KG1 (cell line): Measurements from ENCODE around the gene SYTL4.

Experiments
- DNase-seq: peaks from one replicate; lab custom pipeline; 2025; lab: John Stamatoyannopoulos, UW

Gene SYTL4

DNA sequence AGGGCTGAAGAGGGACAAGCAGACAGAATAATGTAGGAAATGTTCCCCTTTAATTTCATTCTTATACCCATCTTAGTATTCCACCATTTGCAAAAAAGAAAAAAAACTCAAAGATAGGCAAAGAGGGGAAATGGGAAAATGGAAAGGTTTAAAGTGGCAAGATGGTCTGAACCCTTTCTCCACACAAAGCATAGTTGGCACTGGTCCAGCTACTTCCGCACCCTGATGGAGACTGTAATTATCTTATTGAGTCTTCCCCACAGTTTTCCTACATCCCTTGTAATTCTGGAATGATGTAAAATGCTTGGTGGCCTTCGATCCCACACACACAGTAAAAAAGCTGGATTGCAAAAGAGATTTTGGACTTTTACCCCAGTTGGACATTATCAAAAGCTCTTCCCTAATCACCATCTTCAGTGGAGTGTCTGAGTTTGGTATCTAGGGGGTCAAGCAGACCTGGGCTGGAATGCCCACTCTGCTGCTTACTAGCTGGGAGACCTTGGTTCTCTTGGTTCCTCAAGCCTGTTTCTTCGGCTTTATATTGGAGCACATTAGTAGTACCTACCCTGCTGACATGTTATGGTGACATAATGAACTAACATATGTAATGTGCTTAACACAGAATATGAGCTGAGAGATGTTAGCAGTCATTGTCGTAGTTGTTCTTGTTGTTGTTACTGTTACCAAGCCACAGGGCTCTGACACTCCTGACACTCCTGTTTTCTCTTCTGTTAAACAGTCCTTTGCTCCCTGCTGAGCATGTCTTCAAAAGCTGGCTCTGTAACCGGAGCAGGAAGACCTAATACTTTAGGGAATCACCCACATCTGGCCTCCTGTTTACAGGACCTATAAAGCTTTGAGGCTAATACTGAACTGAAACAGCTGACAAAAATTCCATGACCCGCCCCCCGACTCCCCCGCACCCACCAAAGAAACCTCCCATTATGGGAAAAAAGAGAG, 83.2 kb downstream of the SYTL4 start:
- DNase-seq: no peak

DNA sequence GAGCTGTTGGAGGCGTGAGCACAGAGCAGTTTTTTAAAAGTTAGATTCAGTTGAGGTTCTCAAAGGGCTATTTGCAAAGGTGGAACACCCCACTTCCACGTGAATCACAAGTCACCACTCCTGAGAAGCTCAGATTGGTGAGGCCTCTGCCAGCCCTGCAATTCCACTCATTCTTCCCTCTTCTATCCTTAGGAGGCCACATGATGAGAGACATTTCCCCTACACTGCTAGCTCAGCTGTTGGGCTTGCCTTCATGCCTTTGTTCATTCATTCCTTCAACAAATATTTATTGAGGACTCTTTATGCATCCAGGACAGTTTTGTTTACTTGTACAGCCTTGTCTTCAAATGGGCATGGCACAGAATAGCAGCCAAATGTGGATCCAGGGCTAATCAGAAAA, 84.2 kb downstream of the SYTL4 start:
- no peak for DNase-seq

DNA sequence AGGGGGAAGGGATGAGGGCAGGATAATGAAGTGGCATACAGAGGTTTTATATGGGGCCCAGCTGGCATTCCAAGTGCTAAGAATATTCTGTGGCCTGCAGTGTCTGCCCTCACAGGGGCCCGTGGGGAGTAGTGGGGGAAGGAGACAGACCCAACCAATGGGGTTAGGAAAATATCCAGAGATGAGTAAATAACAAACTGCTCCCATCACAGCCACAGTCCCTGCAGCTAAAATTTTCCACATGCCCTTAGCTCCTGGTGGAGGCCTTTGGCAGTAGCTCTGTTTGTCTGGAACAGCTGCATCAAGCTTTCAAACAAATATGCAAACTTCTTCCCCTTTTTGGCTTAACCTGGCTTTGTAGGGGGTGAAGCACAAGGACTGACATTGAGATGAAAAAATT, 84.8 kb downstream of the SYTL4 start:
- no peak for DNase-seq

DNA sequence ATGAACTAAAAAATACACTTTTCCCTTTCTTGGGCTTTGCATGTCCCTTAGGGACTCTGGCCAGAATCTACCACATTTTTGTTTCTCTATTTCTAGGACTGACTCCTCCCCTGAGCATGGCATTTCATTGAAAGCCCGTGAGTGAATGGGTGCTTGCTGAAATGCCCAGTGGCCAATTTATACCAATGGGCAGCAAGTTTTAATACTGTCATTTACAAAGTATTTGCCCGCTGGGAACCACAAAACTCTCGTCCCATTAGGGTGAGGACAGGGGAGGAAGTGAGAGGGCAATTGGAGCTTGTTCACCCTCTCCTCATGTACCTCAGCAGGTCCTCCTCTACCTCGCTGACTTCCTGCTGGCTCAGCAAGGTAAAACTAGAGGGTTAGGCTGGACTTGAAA, 86.8 kb downstream of the SYTL4 start:
- no peak for DNase-seq

DNA sequence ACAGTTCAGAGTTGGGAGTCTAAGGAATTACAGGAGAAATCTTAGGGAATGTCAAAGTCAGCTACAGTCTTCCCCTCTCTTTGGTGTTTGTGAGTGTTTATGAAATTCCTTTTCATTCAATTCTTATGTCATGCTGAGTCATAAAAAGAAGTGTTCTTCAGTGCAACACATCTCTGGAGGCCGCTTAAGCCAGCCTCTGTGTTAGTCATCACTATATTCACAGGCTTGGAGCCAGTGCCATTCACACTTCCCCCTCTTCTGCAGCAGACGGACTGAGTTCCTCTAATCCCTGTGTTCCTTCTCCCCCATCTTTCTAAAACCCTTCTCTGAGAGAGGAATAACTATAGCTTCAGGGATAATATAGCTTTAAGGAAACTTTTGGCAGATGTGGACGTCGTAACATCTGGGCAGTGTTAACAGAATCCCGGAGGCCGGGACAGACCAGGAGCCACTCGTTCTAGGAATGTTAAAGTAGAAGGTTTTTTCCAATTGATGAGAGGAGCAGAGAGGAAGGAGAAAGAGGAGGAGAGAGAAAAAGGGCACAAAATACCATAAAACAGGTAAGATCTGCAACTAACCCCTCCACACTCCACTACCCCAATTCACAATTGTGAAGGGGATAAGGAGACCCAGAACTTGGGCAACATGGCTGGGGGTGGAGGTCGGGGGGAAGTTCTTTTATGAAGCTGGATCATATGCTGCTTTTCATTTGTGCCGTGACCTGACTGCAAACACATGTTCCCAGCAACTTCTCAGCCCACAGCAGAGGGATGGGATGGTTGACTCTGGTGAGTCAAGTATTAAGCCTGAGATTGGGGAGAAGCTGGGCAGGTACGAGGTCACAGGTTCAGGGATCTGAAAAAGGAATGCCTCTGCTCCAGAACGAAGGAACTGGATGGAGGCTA, 87.7 kb downstream of the SYTL4 start, which contains the start of gene SRPX2:
TSS of gene SRPX2 (plus strand) at position 244 of the 905 bp plus-strand sequence. CDS start 2,124 bp downstream, outside the sequence.
- DNase-seq: no peak

DNA sequence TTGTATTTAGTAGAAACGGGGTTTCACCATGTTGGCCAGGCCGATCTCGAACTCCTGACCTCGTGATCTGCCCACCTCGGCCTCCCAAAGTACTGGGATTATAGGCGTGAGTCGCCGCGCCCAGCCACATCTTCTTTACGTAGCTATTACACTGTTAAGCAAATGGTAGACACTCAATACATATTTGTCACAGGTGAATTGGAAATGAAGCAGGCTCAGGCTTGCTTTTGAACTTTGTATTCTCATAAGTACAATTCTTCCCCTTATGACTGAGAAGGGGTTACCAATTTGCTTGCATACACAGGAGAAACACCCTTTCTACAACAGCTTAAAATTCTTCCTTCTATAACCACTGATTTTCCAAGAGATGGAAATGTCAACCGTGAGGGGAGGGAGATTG, 88.7 kb downstream of the SYTL4 start:
- no peak for DNase-seq

DNA sequence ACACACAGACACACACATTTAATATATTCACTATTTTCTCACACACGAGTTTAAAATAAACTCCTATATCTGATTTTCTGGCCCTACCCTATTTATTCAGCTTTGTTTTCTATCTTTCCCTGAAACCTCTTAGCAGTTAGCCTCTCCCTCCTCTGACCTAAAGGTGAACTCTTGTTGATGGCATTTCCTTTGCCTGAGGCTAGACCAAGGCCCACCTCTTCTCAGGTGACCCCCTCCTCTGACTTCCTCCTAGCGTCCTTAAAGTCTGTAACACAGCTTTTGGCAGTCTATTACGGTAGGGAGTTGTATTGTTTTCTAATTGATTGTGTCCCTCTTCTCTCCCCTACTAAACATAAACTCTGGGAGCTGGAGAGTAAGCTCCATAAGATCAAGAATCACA, 89.6 kb downstream of the SYTL4 start:
- DNase-seq: no peak

DNA sequence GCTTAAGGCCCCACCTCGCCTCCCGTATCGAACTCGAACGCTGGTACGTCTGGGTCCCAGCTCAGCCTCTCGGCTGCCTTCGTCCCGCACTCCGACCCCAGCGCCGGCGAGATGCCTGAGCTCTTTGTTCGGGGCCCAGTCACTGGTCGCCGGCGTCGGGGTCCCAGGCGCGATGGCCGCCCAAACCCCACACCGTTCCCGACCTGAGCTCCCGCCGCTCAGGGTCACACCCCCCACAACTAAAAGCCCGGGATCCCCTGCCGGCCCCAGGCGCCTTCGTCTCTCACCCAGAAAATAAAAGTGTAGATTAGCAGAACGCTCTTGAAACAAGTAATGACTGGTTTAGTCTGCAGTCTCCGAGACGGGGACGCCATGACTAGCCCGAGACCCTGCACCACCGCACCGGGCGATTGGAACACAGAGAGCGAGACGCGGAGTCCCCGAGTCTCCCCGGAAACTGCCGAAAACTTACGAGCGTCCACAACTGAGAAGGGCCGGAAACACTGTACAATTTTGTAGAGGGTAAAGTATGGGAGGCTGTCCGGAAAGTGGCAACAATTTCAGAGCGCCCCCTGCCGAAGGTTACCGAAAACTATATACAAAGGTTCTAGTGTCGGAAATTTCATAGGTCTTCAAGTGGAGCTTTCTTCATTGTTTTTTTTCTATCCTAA, 95.5 kb downstream of the SYTL4 start, which contains the start of gene TSPAN6:
TSS of gene TSPAN6 (minus strand) at position 486 of the 671 bp plus-strand sequence. CDS start at position 374, 112 bp downstream.
- DNase-seq: no peak

DNA sequence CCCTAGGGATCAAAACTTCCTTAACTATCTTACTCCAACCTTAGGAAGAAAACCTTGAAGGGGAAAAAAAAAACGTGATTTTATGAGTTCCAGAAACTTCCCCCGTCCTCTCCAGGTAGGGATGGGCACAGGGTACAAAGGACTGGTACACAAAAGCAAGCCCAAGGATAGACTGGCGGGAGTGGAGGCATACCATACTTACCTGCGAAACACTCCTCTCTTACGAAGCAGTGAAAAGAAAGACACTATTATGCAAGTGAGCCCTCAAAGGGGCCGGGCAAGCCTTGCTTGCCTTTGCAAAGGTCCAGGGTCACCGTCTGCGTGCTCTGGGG, 96.0 kb downstream of the SYTL4 start:
- DNase-seq: no peak

DNA sequence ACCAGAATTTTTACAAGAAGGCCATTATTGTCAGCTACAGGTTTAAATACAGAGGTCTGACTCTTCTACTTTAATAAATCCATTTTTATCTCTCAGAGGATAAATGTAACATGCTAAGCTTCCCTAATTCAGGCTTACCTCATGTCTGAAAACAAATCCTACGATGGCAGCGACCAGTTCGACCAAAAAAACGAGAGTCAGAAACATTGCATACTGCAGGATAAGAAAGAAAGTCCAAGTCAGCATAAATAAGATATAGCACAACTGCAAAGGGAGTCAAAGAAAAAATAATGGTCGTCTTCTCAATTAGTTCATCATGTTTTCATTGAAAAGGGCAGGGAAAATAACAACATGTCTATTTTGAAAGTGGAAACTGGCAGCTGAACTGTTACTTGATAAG, 96.9 kb downstream of the SYTL4 start:
- DNase-seq: no peak

DNA sequence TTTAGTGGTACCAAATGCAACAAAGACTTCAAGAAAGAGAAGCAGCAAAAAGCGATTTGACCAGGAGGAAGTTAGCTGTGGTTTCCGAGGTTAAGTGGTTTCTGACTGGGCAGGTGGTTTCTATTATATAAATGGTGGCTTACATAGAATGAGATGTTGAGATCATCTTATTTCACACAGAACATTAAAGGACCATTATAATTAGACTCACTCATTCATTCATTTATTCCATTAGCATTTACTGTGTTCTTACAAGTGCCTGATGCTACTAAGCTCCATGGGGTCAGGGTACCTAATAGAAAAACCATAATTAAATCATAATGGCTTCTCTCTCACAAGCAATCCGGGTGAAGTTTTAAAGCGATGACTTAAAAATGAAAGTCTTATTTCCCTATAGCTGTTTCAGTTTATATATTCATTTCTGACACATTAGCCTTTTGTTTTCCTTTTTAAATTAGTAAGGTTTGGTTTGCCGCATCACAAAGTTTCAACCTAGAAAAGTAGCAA, 105.9 kb downstream of the SYTL4 start:
- DNase-seq: no peak
